Fibroblast of gingiva (primary cell): ENCODE results near the gene NANOS2.
"Not testable (repeated sequence)": the region's sequence is repeated elsewhere in the genome, so short reads cannot be mapped to it uniquely, and the experiment has no call there.

Experiments used
- DNase-seq: peaks from one replicate; pipeline ENCODE4 v3.0.0-alpha.2; 2011; ENCODE audit warnings: low read depth

Gene NANOS2

GRCh38 chr19:45874620-45874966 is 40.0 kb downstream of the NANOS2 start:
- no peak for DNase-seq

GRCh38 chr19:45873219-45873772 is 41.3 kb downstream of the NANOS2 start:
- DNase-seq, result no peak

- DNase-seq, result no peak
These were observed 42.3 kb downstream of the NANOS2 start for GRCh38 chr19:45872095-45872919.

GRCh38 chr19:45870798-45871197 is 43.8 kb downstream of the NANOS2 start:
- no peak for DNase-seq

GRCh38 chr19:45867241-45867640 is 47.3 kb downstream of the NANOS2 start:
- DNase-seq, result not testable (repeated sequence)

GRCh38 chr19:45866400-45867176 is 48.0 kb downstream of the NANOS2 start:
- DNase-seq, result no peak

- DNase-seq, result no peak
These were observed 49.2 kb downstream of the NANOS2 start for GRCh38 chr19:45865269-45865948.

GRCh38 chr19:45864629-45865082 is 49.9 kb downstream of the NANOS2 start:
- no peak for DNase-seq

GRCh38 chr19:45863840-45864628 is 50.5 kb downstream of the NANOS2 start, which contains the start of gene FOXA3:
Gene FOXA3 (plus strand): TSS chr19:45864326. CDS start chr19:45864457, 131 bp downstream.
- DNase-seq, result no peak

- no peak for DNase-seq
These were observed 51.2 kb downstream of the NANOS2 start for GRCh38 chr19:45863335-45863839.
